HG02884 (cell line): ENCODE data around the gene ARHGEF17.

Experiments
- ATAC-seq: cut with Tn5 transposase; IDR thresholded peaks from one replicate; pipeline ENCODE4 v1.9.1; 2021; ENCODE audit warnings: mild to moderate bottlenecking, moderate library complexity; ENCODE audit not compliant: unreplicated experiment

The ARHGEF17 gene

GRCh38 chr11:73404048-73404447 is 96.0 kb downstream of the ARHGEF17 start:
- no peak for ATAC-seq

GRCh38 chr11:73404506-73405145 is 96.5 kb downstream of the ARHGEF17 start:
- no peak for ATAC-seq

GRCh38 chr11:73405146-73405510 is 97.1 kb downstream of the ARHGEF17 start:
- no peak for ATAC-seq

GRCh38 chr11:73406131-73406530 is 98.1 kb downstream of the ARHGEF17 start:
- no peak for ATAC-seq

- no peak for ATAC-seq
Measured at GRCh38 chr11:73406619-73407018, 98.5 kb downstream of the ARHGEF17 start.

- no peak for ATAC-seq
Measured at GRCh38 chr11:73409431-73409830, 101.4 kb downstream of the ARHGEF17 start.

GRCh38 chr11:73410627-73411026 is 102.6 kb downstream of the ARHGEF17 start:
- no peak for ATAC-seq

GRCh38 chr11:73411031-73411430 is 103.0 kb downstream of the ARHGEF17 start:
- ATAC-seq, result no peak

GRCh38 chr11:73412308-73412707 is 104.2 kb downstream of the ARHGEF17 start:
- no peak for ATAC-seq

GRCh38 chr11:73413256-73413655 is 105.2 kb downstream of the ARHGEF17 start:
- ATAC-seq, result no peak

- ATAC-seq, result no peak
Measured at GRCh38 chr11:73414977-73415651, 107.0 kb downstream of the ARHGEF17 start.

- ATAC-seq, result no peak
Measured at GRCh38 chr11:73415854-73416615, 108.0 kb downstream of the ARHGEF17 start.

- ATAC-seq, result no peak
Measured at GRCh38 chr11:73416786-73417185, 108.7 kb downstream of the ARHGEF17 start.
